ENCODE results near the gene TMEM52. TPM values are rescaled to one million over a fixed set of nuclear protein-coding genes. Genes with fewer than 3 reads are reported as not detected.
A peak's percentile ranks its signal among the peaks of the same experiment; 100 is the strongest.

TMEM52 gene
- total and polyA plus RNA-seq, 2 of the 13 experiments (the other 11 are each of a cell fraction or from before 2014, with no cell fraction given) = 13.2 to 18.7 TPM

DNA sequence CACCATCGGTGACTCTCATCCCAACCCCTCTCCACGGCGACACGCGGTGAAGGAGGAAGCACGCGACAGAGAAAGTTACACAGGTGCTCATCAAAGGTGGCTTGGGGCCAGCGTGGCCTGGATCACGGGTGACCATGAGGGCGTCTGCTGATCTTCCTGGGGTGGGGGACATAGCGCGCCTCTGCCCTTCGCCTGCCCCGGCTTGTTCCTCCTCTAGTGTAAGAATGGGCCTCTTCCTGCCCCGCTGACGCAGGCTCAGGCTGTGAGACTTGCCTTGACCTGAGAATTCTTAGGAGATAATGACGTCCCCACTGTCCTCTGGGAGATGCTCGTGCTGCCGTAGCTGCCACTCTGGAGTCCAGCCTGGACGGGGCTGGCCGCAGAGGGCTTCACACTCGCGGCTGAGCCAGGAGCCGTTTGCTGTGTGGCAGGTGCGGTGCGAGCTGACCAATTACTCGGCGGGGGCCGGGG lies 39.0 kb upstream of the TMEM52 start:
- intact Hi-C loops (cut with micrococcal nuclease; ENCODE audit: unreplicated experiment) (no loop called here), in situ Hi-C loops (cut with HindIII; ENCODE audit: extremely low pct_ligation_motif_present, low pct_unique_long_range_greater_than_20kb) (no loop called here)
- Histone ChIP-seq H3K27me3 (ENCODE audit: control insufficient read depth in 1 of 2, insufficient read depth in 2 of 2, low read length in 2 of 2) (peaks cover 0 to 46% of the 10 kb centered on the region in 2 experiments; a peak in 4 of 5 replicates), H3K36me3 (replicated peaks in 1 of 2; ENCODE audit: control insufficient read depth in 1 of 2, insufficient read depth in 2 of 2, low read length in 2 of 2) (no peaks in the 10 kb centered on the region), H3K79me2 (ENCODE audit: insufficient read depth, low read length) (no peaks in the 10 kb centered on the region), H3K27ac (ENCODE audit: extremely low read length, insufficient read depth, low read length) (no peak overlapping the region), H3K9ac (ENCODE audit: insufficient read depth, low read depth, low read length) (no peak overlapping the region), H3K4me1 (ENCODE audit: insufficient read depth, low read length) (peaks cover 81% of the 10 kb centered on the region), H3K4me3 (replicated peaks in 1 of 3; ENCODE audit: insufficient read depth in 1 of 3, low read depth in 2 of 3, low read length in 3 of 3) (no peak overlapping the region; a peak in 1 of 6 replicates), H3K9me3 (ENCODE audit: low read length) (no peaks in the 10 kb centered on the region), H3K4me2 (ENCODE audit: low read depth, low read length) (no peak overlapping the region), H4K20me1 (ENCODE audit: insufficient read depth, low read length) (no peaks in the 10 kb centered on the region), H2AFZ (ENCODE audit: low read length) (no peak overlapping the region)
- WGBS (ENCODE audit: low lambda C conversion rate) = 65% methylated on average over 17 of the region's 29 CpGs
- FAIRE-seq (no peak), ATAC-seq (no peak), DNase-seq (ENCODE audit: low spot score) (no peak)
- ChIA-PET POLR2A (interaction anchor here (2.0 kb wide), 1 partner anchor 14 kb away, joined by 5 read pairs; no protein-coding TSS in a partner anchor), CTCF (ENCODE audit: low intra/inter-chr PET ratio, low total read pairs) (no interaction called here)
- no TSS peak for BruUV-seq (replicated peaks)
- 0 out of 2 replicates have a peak, but pooled peaks have one; percentile 55 for TF ChIP-seq ZBTB38 (CRISPR knock-in tag; IDR thresholded peaks at IDR 0.05)
- TF ChIP-seq JUND (CRISPR knock-in tag; IDR thresholded peaks at IDR 0.05) = no peak

DNA sequence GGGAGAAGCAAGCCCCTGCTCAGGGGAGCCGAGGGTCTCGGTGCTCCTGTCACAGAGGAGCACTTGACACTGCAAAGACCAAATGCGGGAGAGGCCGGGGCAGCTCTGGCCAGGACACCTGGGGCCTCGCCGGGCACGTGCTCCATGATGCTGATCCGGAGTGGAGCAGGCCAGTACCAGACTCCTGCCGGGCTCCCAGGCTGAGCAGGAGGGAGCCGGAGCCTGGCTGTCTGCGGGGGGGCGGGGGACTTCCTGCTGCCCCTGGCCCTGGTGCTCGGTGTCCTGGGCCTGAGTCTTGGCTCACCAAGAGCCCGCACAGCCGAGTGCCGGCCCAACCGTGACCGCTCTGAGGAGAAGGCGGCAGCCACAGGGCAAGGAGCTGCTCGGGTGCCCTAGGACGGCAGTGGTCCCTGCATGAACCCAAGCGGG lies 38.5 kb upstream of the TMEM52 start:
- 66% methylated on average over 5 of the region's 22 CpGs for WGBS (ENCODE audit: low lambda C conversion rate)
- Histone ChIP-seq H3K36me3 (replicated peaks in 1 of 2; ENCODE audit: control insufficient read depth in 1 of 2, insufficient read depth in 2 of 2, low read length in 2 of 2) (no peaks in the 10 kb centered on the region), H3K27me3 (ENCODE audit: control insufficient read depth in 1 of 2, insufficient read depth in 2 of 2, low read length in 2 of 2) (peaks cover 0 to 42% of the 10 kb centered on the region in 2 experiments; a peak in 3 of 5 replicates), H3K79me2 (ENCODE audit: insufficient read depth, low read length) (no peaks in the 10 kb centered on the region), H3K4me1 (ENCODE audit: insufficient read depth, low read length) (peaks cover 79% of the 10 kb centered on the region), H4K20me1 (ENCODE audit: insufficient read depth, low read length) (no peaks in the 10 kb centered on the region), H3K4me2 (ENCODE audit: low read depth, low read length) (no peak overlapping the region), H3K4me3 (replicated peaks in 1 of 3; ENCODE audit: insufficient read depth in 1 of 3, low read depth in 2 of 3, low read length in 3 of 3) (no peak overlapping the region), H3K9me3 (ENCODE audit: low read length) (no peaks in the 10 kb centered on the region), H3K27ac (ENCODE audit: extremely low read length, insufficient read depth, low read length) (no peak overlapping the region), H3K9ac (ENCODE audit: insufficient read depth, low read depth, low read length) (no peak overlapping the region), H2AFZ (ENCODE audit: low read length) (no peak overlapping the region)
- in situ Hi-C loops (cut with HindIII; ENCODE audit: extremely low pct_ligation_motif_present, low pct_unique_long_range_greater_than_20kb) (no loop called here), intact Hi-C loops (cut with micrococcal nuclease; ENCODE audit: unreplicated experiment) (no loop called here)
- ATAC-seq (no peak), DNase-seq (ENCODE audit: low spot score) (no peak), FAIRE-seq (no peak)
- CTCF ChIA-PET (ENCODE audit: low intra/inter-chr PET ratio, low total read pairs) = no interaction called here
- BruUV-seq (replicated peaks) = no TSS peak
- TF ChIP-seq ATM (IDR thresholded peaks at IDR 0.05; ENCODE audit: borderline replicate concordance) (no peak), MAFG (CRISPR knock-in tag; IDR thresholded peaks at IDR 0.05) (no peak), CHD4 (IDR thresholded peaks at IDR 0.05; ENCODE audit: borderline replicate concordance, low read length) (no peak), ZNF431 (CRISPR knock-in tag; IDR thresholded peaks at IDR 0.05; ENCODE audit: borderline replicate concordance, low read depth) (no peak), ZNF720 (CRISPR knock-in tag; IDR thresholded peaks at IDR 0.05) (no peak), JDP2 (CRISPR knock-in tag; IDR thresholded peaks at IDR 0.05; ENCODE audit: borderline replicate concordance) (no peak), FOXM1 (CRISPR knock-in tag; IDR thresholded peaks at IDR 0.05) (no peak), ZNF232 (CRISPR knock-in tag; IDR thresholded peaks at IDR 0.05; ENCODE audit: borderline replicate concordance) (no peak), ZNF782 (CRISPR knock-in tag; IDR thresholded peaks at IDR 0.05; ENCODE audit: borderline replicate concordance) (no peak)
- TF ChIP-seq, protein P1, sequence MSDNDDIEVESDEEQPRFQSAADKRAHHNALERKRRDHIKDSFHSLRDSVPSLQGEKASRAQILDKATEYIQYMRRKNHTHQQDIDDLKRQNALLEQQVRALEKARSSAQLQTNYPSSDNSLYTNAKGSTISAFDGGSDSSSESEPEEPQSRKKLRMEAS (IDR thresholded peaks at IDR 0.05) = no peak
- TF ChIP-seq, protein P2, sequence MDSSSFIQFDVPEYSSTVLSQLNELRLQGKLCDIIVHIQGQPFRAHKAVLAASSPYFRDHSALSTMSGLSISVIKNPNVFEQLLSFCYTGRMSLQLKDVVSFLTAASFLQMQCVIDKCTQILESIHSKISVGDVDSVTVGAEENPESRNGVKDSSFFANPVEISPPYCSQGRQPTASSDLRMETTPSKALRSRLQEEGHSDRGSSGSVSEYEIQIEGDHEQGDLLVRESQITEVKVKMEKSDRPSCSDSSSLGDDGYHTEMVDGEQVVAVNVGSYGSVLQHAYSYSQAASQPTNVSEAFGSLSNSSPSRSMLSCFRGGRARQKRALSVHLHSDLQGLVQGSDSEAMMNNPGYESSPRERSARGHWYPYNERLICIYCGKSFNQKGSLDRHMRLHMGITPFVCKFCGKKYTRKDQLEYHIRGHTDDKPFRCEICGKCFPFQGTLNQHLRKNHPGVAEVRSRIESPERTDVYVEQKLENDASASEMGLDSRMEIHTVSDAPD (CRISPR knock-in tag; IDR thresholded peaks at IDR 0.05) = no peak
- POLR2A ChIA-PET = interaction anchor here (2.0 kb wide), 1 partner anchor 13 kb away, joined by 5 read pairs; no protein-coding TSS in a partner anchor
